Astrocyte (in vitro differentiated cells and primary cell): ENCODE data around the gene VPS36. TPM values are rescaled to one million over a fixed set of nuclear protein-coding genes. Genes with fewer than 3 reads are reported as not detected.

ENCODE experiments used
- DNase-seq: peaks from one replicate; pipeline ENCODE4 v3.0.0-alpha.2; 2010; ENCODE audit warnings: low read depth
- FAIRE-seq: peaks from 2 replicates; lab custom pipeline; 2011; peaks lifted over from hg19 to GRCh38; lab: Jason Lieb, UNC
- H2AFZ ChIP-seq: 2 replicates; pipeline ENCODE4 v1.6.0; 2012; ENCODE audit warnings: low read depth, low read length, inconsistent platforms
- H3K27ac ChIP-seq: 2 replicates; pipeline ENCODE4 v1.5.1; 2011; ENCODE audit warnings: low read depth, low read length, inconsistent platforms
- H3K27me3 ChIP-seq: 2 replicates; pipeline ENCODE4 v1.6.0; 2011; ENCODE audit warnings: low read length, inconsistent platforms; ENCODE audit not compliant: insufficient read depth
- H3K36me3 ChIP-seq: 2 replicates; pipeline ENCODE4 v1.5.1; 2011; ENCODE audit warnings: low read length, inconsistent platforms; ENCODE audit not compliant: insufficient read depth
- H3K4me1 ChIP-seq: 2 replicates; pipeline ENCODE4 v1.5.1; 2011; ENCODE audit warnings: low read length, inconsistent platforms; ENCODE audit not compliant: insufficient read depth
- H3K4me2 ChIP-seq: 2 replicates; pipeline ENCODE4 v1.6.0; 2012; ENCODE audit warnings: low read length, inconsistent platforms
- H3K4me3 ChIP-seq: 2 replicates; pipeline ENCODE4 v1.5.1; 2011; ENCODE audit warnings: low read depth, mild to moderate bottlenecking, low read length, inconsistent platforms; ENCODE audit not compliant: insufficient read depth
- H3K79me2 ChIP-seq: 2 replicates; pipeline ENCODE4 v1.6.0; 2012; ENCODE audit warnings: mild to moderate bottlenecking, low read length, inconsistent platforms; ENCODE audit not compliant: insufficient read depth
- H3K9ac ChIP-seq: 2 replicates; pipeline ENCODE4 v1.6.0; 2012; ENCODE audit warnings: mild to moderate bottlenecking, low read length, inconsistent platforms
- H3K9me3 ChIP-seq: 2 replicates; pipeline ENCODE4 v1.5.1; 2012; ENCODE audit warnings: low read depth, mild to moderate bottlenecking, low read length, inconsistent platforms; ENCODE audit not compliant: insufficient read depth
- H4K20me1 ChIP-seq: 2 replicates; pipeline ENCODE4 v1.6.0; 2012; ENCODE audit warnings: low read length, inconsistent platforms; ENCODE audit not compliant: insufficient read depth
- H3K27ac Mint-ChIP-seq: one replicate; pipeline ENCODE4 v1.8.0; 2021; ENCODE audit warnings: mild to moderate bottlenecking, mixed read lengths; ENCODE audit not compliant: unreplicated experiment
- H3K27me3 Mint-ChIP-seq: one replicate; pipeline ENCODE4 v1.8.0; 2021; ENCODE audit warnings: low read depth, mixed read lengths; ENCODE audit not compliant: unreplicated experiment
- H3K36me3 Mint-ChIP-seq: one replicate; pipeline ENCODE4 v1.8.0; 2021; ENCODE audit warnings: low read depth, mixed read lengths; ENCODE audit not compliant: unreplicated experiment
- H3K4me1 Mint-ChIP-seq: one replicate; pipeline ENCODE4 v1.8.0; 2021; ENCODE audit warnings: low read depth, mixed read lengths; ENCODE audit not compliant: unreplicated experiment
- H3K4me3 Mint-ChIP-seq: one replicate; pipeline ENCODE4 v1.8.0; 2021; ENCODE audit warnings: mild to moderate bottlenecking, moderate library complexity, mixed read lengths; ENCODE audit not compliant: unreplicated experiment
- H3K9me3 Mint-ChIP-seq: one replicate; pipeline ENCODE4 v1.8.0; 2021; ENCODE audit warnings: mild to moderate bottlenecking, mixed read lengths; ENCODE audit not compliant: unreplicated experiment
- EZH2 ChIP-seq: IDR thresholded peaks from 2 replicates; pipeline ENCODE4 v1.6.1; 2012; ENCODE audit warnings: mild to moderate bottlenecking, low read length, inconsistent platforms; ENCODE audit not compliant: insufficient read depth
- total RNA-seq: library from RNA; stranded (reverse); gene quantifications from 2 replicates; pipeline ENCODE4 v1.2.1, GENCODE V29; 2021
- TF ChIP-seq, protein P1 (sequence below): IDR thresholded peaks from 2 replicates; pipeline ENCODE4 v1.5.1; 2011; ENCODE audit warnings: low read depth, mild to moderate bottlenecking, inconsistent platforms, low read length, moderate library complexity; ENCODE audit not compliant: insufficient read depth

VPS36 gene
- total RNA-seq, 1 donor from 2014 or later: 41.8 TPM

DNA sequence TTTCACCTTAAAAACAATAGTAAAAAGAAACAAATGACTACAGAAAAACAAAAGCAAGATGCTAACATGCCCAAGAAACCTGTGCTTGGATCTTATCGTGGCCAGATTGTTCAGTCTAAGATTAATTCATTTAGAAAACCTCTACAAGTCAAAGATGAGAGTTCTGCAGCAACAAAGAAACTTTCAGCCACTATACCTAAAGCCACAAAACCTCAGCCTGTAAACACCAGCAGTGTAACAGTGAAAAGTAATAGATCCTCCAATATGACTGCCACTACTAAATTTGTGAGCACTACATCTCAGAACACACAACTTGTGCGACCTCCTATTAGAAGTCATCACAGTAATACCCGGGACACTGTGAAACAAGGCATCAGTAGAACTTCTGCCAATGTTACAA, 10.8 kb upstream of the VPS36 start:
- Histone ChIP-seq H3K4me1 (peaks cover 5% of the 10 kb centered on the region), H2AFZ (no peak overlapping the region), H3K4me3 (no peak overlapping the region), H4K20me1 (peaks cover 5% of the 10 kb centered on the region), H3K27me3 (no peaks in the 10 kb centered on the region), H3K36me3 (peaks cover 39% of the 10 kb centered on the region), H3K27ac (no peak overlapping the region), H3K9me3 (no peaks in the 10 kb centered on the region), H3K9ac (no peak overlapping the region), H3K79me2 (peaks cover 82% of the 10 kb centered on the region), H3K4me2 (no peak overlapping the region)
- no peak overlapping the region for H3K27ac Mint-ChIP-seq
- H3K4me1 Mint-ChIP-seq: peaks cover 5% of the 10 kb centered on the region
- no peak for FAIRE-seq
- no peaks in the 10 kb centered on the region for H3K27me3 Mint-ChIP-seq
- H3K4me3 Mint-ChIP-seq: no peak overlapping the region
- TF ChIP-seq, protein P1, sequence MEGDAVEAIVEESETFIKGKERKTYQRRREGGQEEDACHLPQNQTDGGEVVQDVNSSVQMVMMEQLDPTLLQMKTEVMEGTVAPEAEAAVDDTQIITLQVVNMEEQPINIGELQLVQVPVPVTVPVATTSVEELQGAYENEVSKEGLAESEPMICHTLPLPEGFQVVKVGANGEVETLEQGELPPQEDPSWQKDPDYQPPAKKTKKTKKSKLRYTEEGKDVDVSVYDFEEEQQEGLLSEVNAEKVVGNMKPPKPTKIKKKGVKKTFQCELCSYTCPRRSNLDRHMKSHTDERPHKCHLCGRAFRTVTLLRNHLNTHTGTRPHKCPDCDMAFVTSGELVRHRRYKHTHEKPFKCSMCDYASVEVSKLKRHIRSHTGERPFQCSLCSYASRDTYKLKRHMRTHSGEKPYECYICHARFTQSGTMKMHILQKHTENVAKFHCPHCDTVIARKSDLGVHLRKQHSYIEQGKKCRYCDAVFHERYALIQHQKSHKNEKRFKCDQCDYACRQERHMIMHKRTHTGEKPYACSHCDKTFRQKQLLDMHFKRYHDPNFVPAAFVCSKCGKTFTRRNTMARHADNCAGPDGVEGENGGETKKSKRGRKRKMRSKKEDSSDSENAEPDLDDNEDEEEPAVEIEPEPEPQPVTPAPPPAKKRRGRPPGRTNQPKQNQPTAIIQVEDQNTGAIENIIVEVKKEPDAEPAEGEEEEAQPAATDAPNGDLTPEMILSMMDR: no peak
- TF ChIP-seq EZH2: no peak
- no peak for DNase-seq
- H3K9me3 Mint-ChIP-seq: no peaks in the 10 kb centered on the region
- peaks cover 18% of the 10 kb centered on the region for H3K36me3 Mint-ChIP-seq

DNA sequence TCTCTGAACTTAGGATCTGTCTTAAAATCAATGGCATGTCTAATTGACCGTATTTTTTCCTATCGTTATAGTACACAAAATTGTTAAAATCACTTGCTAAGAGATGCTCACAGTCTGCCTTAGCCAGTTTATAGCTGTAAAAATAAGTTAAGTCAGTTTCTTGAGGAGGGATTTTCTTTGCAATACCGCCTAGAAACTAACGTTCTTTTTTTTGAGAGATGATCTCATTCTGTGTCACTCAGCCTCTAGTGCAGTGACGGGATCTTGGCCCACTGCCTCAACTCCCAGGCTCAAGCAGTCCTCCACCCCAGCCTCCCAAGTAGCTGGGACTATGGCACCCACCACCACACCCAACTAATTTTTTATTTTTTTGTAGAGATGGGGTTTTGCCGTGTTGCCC, 9.2 kb upstream of the VPS36 start:
- no peak overlapping the region for H3K9ac ChIP-seq
- Mint-ChIP-seq H3K27ac (no peak overlapping the region), H3K4me3 (no peak overlapping the region), H3K9me3 (no peaks in the 10 kb centered on the region), H3K36me3 (peaks cover 17% of the 10 kb centered on the region), H3K4me1 (peaks cover 5% of the 10 kb centered on the region), H3K27me3 (no peaks in the 10 kb centered on the region)
- H3K4me3 ChIP-seq: no peak overlapping the region
- H3K4me2 ChIP-seq: peak overlapping the region; percentile 17
- no peaks in the 10 kb centered on the region for H3K9me3 ChIP-seq
- H2AFZ ChIP-seq: no peak overlapping the region
- peak; percentile 42 for DNase-seq
- H3K27ac ChIP-seq: peak overlapping the region; percentile 40
- H3K4me1 ChIP-seq: peaks cover 8% of the 10 kb centered on the region
- no peaks in the 10 kb centered on the region for H3K27me3 ChIP-seq
- H4K20me1 ChIP-seq: peaks cover 5% of the 10 kb centered on the region
- H3K79me2 ChIP-seq: peaks cover 80% of the 10 kb centered on the region
- FAIRE-seq: no peak
- peaks cover 30% of the 10 kb centered on the region for H3K36me3 ChIP-seq
- TF ChIP-seq, protein P1: no peak
- TF ChIP-seq EZH2: no peak

DNA sequence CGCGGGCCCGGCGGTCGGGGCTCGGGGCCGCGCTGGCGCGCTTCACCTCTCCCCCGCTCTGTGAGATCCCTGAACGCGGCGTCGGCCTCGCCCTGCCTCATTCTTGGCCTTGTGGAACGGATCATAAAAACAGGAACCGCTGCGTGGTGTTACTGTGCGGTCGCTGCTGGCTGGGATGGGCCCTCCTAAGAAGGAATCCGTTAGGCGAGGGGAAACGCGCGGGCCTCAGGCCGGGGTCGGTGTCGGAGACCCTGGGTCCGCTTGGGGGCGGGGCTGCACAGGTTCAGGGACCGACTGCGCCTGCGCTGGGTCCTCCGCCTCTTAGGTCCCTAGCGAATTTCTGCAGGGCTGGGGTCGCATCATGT, 5.2 kb upstream of the VPS36 start:
- peak overlapping the region; percentile 89 for H3K4me2 ChIP-seq
- peak overlapping the region; percentile 81 for H3K27ac ChIP-seq
- H4K20me1 ChIP-seq: no peaks in the 10 kb centered on the region
- peaks cover 1% of the 10 kb centered on the region for H3K36me3 ChIP-seq
- peaks cover 5% of the 10 kb centered on the region for H3K4me1 Mint-ChIP-seq
- H3K4me1 ChIP-seq: peaks cover 17% of the 10 kb centered on the region
- no peak for DNase-seq
- no peak for FAIRE-seq
- peak overlapping the region; percentile 83 for H3K9ac ChIP-seq
- H3K4me3 ChIP-seq: peak overlapping the region; percentile 80
- H2AFZ ChIP-seq: peak overlapping the region; percentile 92
- TF ChIP-seq, protein P1: no peak
- no peak for TF ChIP-seq EZH2
- H3K9me3 Mint-ChIP-seq: no peaks in the 10 kb centered on the region
- H3K36me3 Mint-ChIP-seq: peaks cover 5% of the 10 kb centered on the region
- H3K4me3 Mint-ChIP-seq: peak overlapping the region; percentile 87
- H3K79me2 ChIP-seq: peaks cover 49% of the 10 kb centered on the region
- H3K27me3 ChIP-seq: no peaks in the 10 kb centered on the region
- no peaks in the 10 kb centered on the region for H3K27me3 Mint-ChIP-seq
- no peaks in the 10 kb centered on the region for H3K9me3 ChIP-seq
- peak overlapping the region; percentile 31 for H3K27ac Mint-ChIP-seq
